ENCODE results near the gene TRUB2.
"Not testable (repeated sequence)": the region's sequence is repeated elsewhere in the genome, so short reads cannot be mapped to it uniquely, and the experiment has no call there.

Gene TRUB2

DNA sequence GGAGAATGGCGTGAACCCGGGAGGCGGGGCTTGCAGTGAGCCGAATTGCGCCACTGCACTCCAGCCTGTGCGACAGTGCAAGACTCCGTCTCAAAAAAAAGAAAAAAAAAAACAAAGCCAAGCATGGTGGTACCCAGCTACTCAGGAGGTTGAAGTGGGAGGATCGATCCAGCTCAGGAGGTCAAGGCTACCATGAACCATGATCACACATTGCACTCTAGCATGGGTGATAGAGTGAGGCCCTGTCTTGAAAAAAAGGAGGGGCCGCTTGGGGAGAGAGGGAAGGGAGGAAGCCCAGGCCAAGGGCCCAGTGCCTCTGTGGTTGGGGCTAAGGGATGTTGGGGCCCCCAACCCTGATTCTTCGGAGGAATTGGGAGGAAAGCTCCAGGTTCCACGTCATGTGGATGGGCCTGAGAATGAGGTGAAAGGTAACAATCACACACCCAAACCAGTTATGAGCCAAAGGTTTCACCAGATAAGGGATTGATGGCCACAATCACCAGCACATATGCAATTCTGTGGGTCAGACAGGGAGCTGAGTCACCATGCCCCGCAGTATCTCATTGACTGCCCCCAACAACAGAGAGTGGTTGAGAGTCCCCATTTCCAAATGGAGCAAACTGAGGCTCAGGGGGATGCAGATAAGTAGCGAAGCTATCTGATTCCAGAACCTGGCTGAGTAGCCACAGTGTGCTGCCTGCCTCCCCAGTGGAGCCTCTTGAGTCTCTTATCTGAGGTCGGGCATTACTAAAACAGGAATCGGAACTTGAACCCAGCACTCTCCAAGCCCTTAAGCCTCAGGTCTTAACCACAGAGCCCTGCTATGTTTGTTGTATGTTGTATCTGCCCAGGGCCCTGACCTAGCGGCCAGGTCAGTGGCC is 25.7 kb downstream of the TRUB2 start:
- DNase-seq, result no peak

DNA sequence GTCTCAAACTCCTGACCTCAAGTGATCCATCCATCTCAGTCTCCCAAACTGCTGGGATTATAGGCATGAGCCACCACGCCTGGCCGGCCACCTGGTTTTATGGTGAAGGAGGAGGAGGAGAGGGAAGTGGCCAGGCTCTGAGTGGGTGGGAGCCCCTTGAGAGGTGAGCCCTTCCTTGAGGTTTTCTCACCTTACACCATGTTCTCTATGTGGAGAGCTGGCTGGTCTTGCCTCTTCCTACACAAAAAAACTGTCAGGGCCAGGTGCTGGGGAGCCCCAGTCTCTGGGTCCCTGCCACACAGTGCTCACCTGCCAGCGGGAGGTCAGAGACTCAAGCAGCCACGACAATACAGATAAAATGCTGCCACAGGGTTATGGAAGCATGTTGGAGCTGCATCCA is 28.1 kb downstream of the TRUB2 start:
- DNase-seq, result no peak

GRCh38 chr9:128293091-128293490 is 29.2 kb downstream of the TRUB2 start:
- no peak for DNase-seq

- DNase-seq, result no peak
These were observed 30.2 kb downstream of the TRUB2 start for GRCh38 chr9:128292009-128292408.

DNA sequence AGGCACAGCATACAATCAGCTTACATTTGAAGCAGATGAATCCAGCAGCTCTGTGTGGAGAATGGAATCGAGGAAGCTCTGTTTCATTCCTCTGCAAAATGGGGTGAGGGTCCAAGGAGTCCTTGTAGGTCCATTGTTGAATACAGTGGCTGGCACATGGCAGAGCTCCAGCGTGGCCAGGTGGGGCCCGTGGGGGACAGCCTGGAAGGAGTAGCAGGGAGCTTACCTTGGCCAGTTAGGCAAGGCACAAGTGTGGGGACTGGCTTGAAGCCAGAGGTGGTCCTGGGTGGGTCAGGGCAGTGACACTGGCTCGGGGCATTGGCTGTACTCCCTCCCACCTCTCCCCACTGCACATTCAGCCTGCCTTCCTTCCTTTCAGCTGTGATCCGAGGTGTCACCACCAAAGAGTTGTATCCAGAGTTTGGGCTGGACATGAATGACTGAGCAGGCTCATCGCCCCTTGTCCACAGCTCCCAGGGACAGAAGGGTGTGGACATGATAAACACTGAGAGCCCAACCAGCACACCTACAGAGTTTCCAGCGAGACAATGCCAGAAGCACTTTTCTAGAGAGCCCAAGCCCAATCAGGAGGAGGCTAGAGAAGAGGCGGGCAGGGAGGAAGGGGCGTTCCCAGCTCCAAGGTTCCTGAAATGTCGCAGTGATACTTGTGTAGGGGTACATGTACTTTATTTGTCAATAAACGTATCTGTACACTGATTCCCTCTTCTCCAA is 33.8 kb downstream of the TRUB2 start:
- no peak for DNase-seq

DNA sequence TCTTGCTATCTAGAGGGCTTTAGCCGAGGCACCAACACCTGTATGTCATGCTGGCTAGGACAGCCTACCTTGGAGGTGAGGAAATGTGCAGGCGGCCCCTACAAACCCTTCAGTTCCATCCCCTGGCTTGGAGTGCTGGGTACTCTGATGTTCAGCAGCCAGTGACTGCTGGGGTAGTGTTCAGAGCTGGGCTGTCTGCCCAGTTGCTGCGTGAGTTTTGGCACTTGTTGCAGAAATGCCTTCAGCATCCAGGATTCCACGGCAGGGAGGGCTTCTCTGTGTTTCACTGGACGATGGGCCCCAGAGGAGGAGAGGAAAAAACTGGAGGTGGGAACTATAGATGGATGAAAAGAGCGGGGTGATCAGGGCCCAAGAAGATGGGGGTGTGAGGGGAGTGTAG is 35.8 kb downstream of the TRUB2 start:
- no peak for DNase-seq

- DNase-seq, result no peak
These were observed 37.0 kb downstream of the TRUB2 start for GRCh38 chr9:128285033-128285784.

GRCh38 chr9:128282500-128282899 is 39.7 kb downstream of the TRUB2 start:
- DNase-seq, result no peak

DNA sequence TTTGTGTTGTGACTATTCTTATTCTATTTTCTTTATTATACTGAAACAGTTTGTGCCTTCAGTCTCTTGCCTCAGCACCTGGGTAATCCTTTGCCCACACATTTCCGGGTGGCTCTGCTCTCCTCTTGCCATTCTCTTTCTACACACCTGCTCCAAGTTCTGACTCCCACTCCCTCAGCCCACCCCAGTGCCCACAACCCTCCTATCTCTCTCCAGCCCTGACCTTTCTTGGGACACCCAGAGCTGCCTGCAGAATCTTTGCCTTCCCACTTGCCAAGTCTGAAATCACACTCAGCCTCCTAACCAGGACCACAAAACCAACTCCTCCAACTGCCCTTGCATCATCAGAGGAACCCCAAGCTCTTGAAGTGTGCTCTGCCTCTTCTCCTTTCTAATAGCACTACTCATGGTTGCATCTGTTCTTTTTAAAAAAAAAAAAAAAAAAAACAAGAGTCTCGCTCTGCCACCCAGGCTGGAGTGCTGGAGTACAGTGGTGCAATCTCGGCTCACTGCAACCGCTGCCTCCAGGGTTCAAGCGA is 42.1 kb downstream of the TRUB2 start:
- DNase-seq, result no peak

- DNase-seq, result not testable (repeated sequence)
These were observed 42.9 kb downstream of the TRUB2 start for GRCh38 chr9:128279088-128280073.

DNA sequence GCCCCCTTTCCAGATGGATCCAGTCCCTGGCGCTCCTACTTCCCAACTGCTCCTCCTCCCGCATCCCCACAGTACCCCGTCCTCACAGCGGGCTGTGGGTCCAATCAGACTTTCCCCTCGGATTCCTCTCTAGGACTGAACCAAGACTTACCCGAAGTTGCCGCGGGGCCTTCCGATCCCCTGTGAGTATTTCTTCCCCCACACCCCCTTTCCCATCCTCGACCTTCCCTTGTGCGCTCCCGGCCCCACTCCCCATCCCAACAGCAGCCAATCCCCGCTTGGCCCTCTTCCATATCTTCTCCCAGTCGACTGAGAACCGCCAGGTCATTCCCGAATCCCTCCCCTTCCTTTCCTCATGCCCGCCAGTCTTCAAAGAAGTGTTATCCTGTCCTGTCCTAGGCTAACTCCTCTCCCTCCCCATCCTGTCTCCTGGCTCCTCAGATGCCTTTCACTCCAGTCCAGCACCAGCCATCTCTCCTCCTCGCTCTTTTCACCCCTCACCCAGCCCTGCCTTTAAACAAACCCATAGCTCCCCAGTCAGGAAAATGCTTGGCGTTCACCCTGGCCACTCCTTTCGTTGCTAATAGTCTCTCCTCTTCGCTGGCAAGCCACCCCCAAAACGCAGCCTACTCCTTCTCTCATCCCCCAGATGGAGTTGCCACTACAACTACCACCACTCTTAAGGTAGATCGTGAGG is 45.5 kb downstream of the TRUB2 start:
- no peak for DNase-seq

- peak; percentile 100 for DNase-seq
These were observed 46.2 kb downstream of the TRUB2 start, which contains the start of gene SWI5 for GRCh38 chr9:128276008-128276573. TSS of gene SWI5 (plus strand) at chr9:128276276.

DNA sequence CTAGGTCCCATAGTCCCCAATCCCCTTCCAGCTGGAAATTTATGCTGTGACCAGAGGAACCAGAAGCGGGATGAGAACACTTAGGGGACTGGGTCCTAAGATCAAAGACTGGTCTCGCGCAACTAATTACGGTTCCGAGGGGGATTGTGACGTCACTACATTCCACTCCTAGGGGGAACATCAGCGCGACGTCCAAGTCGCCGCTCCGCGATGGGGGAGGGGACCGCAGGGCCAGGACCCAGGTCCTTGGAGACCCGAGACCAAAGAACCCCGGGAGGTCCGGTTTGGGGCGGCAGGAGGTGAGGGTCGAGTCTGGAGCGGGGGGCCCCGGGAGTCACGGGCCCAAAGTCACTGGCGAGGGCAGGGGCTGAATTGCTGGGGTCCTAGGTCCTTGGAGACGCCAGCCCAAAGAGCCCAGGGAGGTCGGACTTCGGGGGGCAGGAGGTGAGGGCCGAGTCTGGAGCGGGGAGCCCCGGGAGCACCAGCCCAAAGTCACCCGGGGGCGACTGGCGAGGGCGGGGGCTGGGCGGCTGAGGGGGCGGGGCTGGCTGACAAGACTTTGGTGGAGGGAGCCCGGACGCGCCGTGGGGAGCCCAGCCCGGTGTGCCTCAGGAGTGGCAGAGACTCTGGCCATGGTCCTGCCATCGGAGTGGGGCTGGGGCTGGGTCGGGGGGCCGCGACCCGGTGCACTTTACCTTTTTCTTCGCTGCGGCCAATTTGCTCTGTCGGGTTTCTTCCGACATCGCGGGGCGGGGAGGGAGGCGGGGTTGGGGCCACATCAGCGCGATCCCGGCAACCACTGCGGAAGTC is 46.8 kb downstream of the TRUB2 start, which contains the start of gene GOLGA2:
GOLGA2 (minus strand) TSS at position 810 of the 810 bp plus-strand sequence; CDS start at position 779, 31 bp downstream.
- peak; percentile 72 for DNase-seq

- DNase-seq, result no peak
These were observed 48.0 kb downstream of the TRUB2 start for GRCh38 chr9:128274245-128274644.

DNA sequence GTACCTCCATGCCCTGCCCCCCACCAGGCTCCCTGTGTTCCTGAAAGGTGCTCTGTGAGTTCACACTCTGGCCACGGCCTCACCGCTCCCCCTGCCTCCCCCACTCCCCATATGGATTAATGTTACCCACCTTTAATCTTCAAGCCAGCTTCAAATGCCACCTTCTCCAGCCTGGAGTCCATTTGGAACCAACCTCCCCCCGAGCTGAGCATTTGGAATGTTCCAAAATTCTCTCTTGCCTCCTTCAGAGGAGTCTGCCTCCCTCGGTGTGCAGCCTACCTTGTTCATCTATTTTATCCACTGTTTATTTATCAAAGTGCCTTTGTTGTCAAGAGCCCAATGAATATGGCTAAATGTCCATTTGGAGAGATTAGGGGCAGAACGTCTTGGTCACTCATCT is 50.7 kb downstream of the TRUB2 start:
- DNase-seq, result no peak

- DNase-seq, result no peak
These were observed 51.1 kb downstream of the TRUB2 start for GRCh38 chr9:128271112-128271511.

- no peak for DNase-seq
These were observed 55.2 kb downstream of the TRUB2 start for GRCh38 chr9:128266868-128267590.

DNA sequence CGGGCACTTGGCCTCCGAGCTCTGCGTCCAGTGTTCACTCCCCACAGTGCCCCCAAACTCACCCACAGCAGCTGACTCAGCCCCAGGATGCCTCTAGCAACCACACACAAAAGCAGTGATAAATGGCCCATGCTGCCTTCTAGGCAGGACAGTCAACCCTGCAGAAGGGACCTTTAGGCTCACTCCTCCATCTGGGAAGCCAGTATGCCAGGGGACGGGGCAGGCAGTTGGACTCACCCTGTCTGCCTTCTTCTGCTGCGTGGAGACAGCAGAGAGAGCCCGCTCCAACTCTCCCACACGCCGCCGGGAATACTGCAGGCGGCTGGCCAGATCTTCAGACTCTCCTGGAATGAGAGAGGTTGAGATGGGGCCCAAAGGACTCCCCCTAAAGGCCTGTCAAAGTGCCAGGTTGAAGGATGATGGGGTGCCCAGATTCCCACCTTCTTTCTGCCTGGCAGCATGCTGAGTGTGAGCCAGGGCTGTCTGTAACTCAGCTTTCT is 56.8 kb downstream of the TRUB2 start:
- no peak for DNase-seq

- DNase-seq, result no peak
These were observed 59.6 kb downstream of the TRUB2 start for GRCh38 chr9:128262687-128263086.
